ENCODE results near the gene EBF3.

The EBF3 gene

DNA sequence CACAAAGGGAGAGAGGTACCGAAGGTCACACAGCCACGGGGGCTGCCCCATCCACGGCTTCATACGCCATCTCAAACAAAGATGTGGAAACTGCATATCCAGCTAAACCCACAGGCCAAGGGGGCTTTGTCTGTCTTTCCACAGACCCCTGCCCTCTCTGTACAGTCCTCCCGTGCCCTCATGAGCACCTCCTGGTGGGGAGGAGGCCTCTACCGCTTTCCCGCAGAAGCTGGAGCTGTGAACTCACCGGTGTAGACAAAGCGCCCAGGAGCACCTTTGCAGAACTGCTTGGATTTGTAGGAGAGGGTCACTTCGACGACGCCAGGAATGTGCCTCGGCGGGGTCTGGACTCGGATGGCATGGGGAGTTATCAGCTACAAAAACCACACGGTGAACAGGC lies 97.2 kb downstream of the EBF3 start:
- no peak for DNase-seq (ENCODE audit: extremely low read depth, low read depth)
- H3K4me3 ChIP-seq (replicated peaks; ENCODE audit: low read depth, low read length), result no peak overlapping the region
- TF ChIP-seq, protein P1, sequence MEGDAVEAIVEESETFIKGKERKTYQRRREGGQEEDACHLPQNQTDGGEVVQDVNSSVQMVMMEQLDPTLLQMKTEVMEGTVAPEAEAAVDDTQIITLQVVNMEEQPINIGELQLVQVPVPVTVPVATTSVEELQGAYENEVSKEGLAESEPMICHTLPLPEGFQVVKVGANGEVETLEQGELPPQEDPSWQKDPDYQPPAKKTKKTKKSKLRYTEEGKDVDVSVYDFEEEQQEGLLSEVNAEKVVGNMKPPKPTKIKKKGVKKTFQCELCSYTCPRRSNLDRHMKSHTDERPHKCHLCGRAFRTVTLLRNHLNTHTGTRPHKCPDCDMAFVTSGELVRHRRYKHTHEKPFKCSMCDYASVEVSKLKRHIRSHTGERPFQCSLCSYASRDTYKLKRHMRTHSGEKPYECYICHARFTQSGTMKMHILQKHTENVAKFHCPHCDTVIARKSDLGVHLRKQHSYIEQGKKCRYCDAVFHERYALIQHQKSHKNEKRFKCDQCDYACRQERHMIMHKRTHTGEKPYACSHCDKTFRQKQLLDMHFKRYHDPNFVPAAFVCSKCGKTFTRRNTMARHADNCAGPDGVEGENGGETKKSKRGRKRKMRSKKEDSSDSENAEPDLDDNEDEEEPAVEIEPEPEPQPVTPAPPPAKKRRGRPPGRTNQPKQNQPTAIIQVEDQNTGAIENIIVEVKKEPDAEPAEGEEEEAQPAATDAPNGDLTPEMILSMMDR (IDR thresholded peaks at IDR 0.05; ENCODE audit: low read depth, low read length, missing control alignments), result no peak

- DNase-seq (ENCODE audit: extremely low read depth, low read depth), result no peak
- no peak overlapping the region for H3K4me3 ChIP-seq (replicated peaks; ENCODE audit: low read depth, low read length)
- TF ChIP-seq, protein P1 (IDR thresholded peaks at IDR 0.05; ENCODE audit: low read depth, low read length, missing control alignments), result no peak
These were observed 98.1 kb downstream of the EBF3 start for GRCh38 chr10:129865960-129866359.

DNA sequence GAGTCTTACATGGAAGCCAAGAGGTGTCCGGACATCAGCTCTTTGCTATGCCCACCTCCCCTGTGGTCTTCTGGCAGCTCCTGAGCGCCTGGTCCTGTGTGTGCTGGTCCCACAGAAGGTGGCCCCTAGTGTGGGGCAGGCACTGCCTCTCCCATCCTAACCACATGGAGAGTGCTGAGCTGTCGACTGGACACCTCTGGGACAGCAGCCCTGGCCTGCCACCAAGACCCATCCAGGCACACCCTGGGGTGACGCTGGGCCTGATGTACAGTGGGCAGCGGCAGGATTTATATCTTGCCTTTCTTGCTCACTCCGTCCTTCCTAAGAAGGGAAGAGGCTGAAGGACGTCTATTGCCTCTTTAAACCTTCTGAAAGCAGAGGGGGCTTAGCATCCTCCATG lies 98.7 kb downstream of the EBF3 start:
- DNase-seq (ENCODE audit: extremely low read depth, low read depth), result no peak
- H3K4me3 ChIP-seq (replicated peaks; ENCODE audit: low read depth, low read length), result no peak overlapping the region
- TF ChIP-seq, protein P1 (IDR thresholded peaks at IDR 0.05; ENCODE audit: low read depth, low read length, missing control alignments), result no peak

- DNase-seq (ENCODE audit: extremely low read depth, low read depth), result no peak
- TF ChIP-seq, protein P1 (IDR thresholded peaks at IDR 0.05; ENCODE audit: low read depth, low read length, missing control alignments), result no peak
- H3K4me3 ChIP-seq (replicated peaks; ENCODE audit: low read depth, low read length), result no peak overlapping the region
These were observed 99.4 kb downstream of the EBF3 start for GRCh38 chr10:129864601-129865126.

DNA sequence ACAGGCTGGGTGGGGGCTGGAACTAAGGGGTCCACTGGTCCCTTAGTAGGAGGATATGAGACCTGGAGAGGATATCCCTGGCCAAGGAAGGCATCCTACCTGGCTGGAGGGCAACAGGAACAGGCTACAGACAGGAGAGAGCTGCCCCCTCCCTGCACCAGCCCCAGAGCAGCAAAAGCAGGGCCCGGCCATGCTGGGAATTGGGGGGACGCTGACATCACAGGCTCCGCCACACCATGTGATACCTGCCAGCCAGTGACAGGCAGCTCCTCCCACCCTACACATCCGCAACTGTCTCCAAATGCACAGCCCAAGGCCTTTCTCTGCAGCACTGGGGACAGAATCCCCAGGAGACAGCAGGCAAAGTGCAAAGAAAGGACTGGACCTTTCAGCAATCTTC lies 100.0 kb downstream of the EBF3 start:
- TF ChIP-seq, protein P1 (IDR thresholded peaks at IDR 0.05; ENCODE audit: low read depth, low read length, missing control alignments), result no peak
- DNase-seq (ENCODE audit: extremely low read depth, low read depth), result no peak
- no peak overlapping the region for H3K4me3 ChIP-seq (replicated peaks; ENCODE audit: low read depth, low read length)

- no peak for DNase-seq (ENCODE audit: extremely low read depth, low read depth)
- no peak overlapping the region for H3K4me3 ChIP-seq (replicated peaks; ENCODE audit: low read depth, low read length)
- TF ChIP-seq, protein P1 (IDR thresholded peaks at IDR 0.05; ENCODE audit: low read depth, low read length, missing control alignments), result no peak
These were observed 100.8 kb downstream of the EBF3 start for GRCh38 chr10:129863201-129863663.
